SU-DHL-6 (cell line): ENCODE results near the gene OR51D1.

ENCODE experiments used
- EZH2phosphoT487 ChIP-seq: fragments of 200-600 bp; sonication (generic), shearing (Covaris generic); conservative IDR thresholded peaks from 2 replicates; pipeline ENCODE4 v1.6.1; 2018; ENCODE audit warnings: mild to moderate bottlenecking, antibody characterized with exemption, low read length, moderate library complexity, mixed read lengths
- TF ChIP-seq, protein P1 (sequence below): fragments of 200-600 bp; sonication (generic); IDR thresholded peaks from one replicate; pipeline ENCODE4 v1.5.1; 2017; ENCODE audit warnings: antibody characterized with exemption, mild to moderate bottlenecking, low read length, moderate library complexity; ENCODE audit not compliant: insufficient read depth, poor library complexity, severe bottlenecking

DNA sequence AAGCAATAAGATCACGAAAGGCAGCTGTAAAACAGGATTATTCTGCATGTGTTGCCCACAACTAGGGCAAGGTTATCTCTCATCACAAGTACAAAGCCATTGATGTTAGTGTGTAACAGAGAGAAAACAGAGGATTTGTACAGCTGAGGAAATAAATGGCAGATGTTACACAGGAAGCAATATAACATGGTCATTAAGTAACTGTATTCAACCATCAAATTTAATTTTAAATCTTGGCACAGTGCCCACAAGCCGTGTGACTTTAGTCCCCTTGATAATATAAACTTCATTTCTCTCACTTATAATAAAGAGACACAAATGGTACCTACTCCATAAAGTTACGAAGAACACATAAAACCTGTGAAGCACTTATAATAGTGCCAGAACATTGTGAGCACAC, 43.1 kb downstream of the OR51D1 start:
- no peak for TF ChIP-seq EZH2phosphoT487
- TF ChIP-seq, protein P1, sequence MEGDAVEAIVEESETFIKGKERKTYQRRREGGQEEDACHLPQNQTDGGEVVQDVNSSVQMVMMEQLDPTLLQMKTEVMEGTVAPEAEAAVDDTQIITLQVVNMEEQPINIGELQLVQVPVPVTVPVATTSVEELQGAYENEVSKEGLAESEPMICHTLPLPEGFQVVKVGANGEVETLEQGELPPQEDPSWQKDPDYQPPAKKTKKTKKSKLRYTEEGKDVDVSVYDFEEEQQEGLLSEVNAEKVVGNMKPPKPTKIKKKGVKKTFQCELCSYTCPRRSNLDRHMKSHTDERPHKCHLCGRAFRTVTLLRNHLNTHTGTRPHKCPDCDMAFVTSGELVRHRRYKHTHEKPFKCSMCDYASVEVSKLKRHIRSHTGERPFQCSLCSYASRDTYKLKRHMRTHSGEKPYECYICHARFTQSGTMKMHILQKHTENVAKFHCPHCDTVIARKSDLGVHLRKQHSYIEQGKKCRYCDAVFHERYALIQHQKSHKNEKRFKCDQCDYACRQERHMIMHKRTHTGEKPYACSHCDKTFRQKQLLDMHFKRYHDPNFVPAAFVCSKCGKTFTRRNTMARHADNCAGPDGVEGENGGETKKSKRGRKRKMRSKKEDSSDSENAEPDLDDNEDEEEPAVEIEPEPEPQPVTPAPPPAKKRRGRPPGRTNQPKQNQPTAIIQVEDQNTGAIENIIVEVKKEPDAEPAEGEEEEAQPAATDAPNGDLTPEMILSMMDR, result no peak
